HEK293 (cell line): ENCODE measurements around the gene ZFP2.

ENCODE experiments used
- CTCF ChIA-PET: fragments of 350-600 bp; formaldehyde crosslinking; extraction: SDS; loops from one replicate; lab custom pipeline; 2021; ENCODE audit warnings: antibody characterized with exemption; lab: Yijun Ruan, JAX
- POLR2A ChIA-PET: fragments of 300-600 bp; formaldehyde crosslinking; extraction: SDS; loops from one replicate; lab custom pipeline; 2020; ENCODE audit warnings: antibody characterized with exemption, inconsistent platforms; lab: Yijun Ruan, JAX
- H3K27ac ChIP-seq: fragments of 200-500 bp; sonication (Bioruptor generic); 2 replicates; pipeline ENCODE4 v1.5.1; 2014; ENCODE audit warnings: low read depth, low read length, control low read depth, inconsistent platforms; ENCODE audit errors: extremely low read depth
- H3K36me3 ChIP-seq, 2 experiments: fragments of 200-500 bp in 1 of 2; sonication (Bioruptor generic) in 1 of 2; 1 replicate in 1 of 2; 2 replicates in 1 of 2; pipeline ENCODE4 v1.5.1; 2014 to 2017; ENCODE audit warnings: inconsistent platforms in 2 of 2, low read length in 2 of 2; ENCODE audit not compliant: control insufficient read depth in 2 of 2, insufficient read depth in 1 of 2
- H3K4me1 ChIP-seq: fragments of 200-500 bp; sonication (Bioruptor generic); 2 replicates; pipeline ENCODE4 v1.5.1; 2014; ENCODE audit warnings: mild to moderate bottlenecking, low read length, inconsistent platforms; ENCODE audit not compliant: control insufficient read depth, insufficient read depth
- H3K4me3 ChIP-seq: 2 replicates; pipeline ENCODE4 v1.5.1; 2011; ENCODE audit warnings: low read depth, mild to moderate bottlenecking, control low read depth, low read length, moderate library complexity
- H3K9me3 ChIP-seq: fragments of 200-500 bp; sonication (Bioruptor generic); 2 replicates; pipeline ENCODE4 v1.5.1; 2014; ENCODE audit warnings: low read depth, low read length, inconsistent platforms; ENCODE audit not compliant: control insufficient read depth, insufficient read depth
- EGR2 ChIP-seq: fragments of 450-650 bp; formaldehyde crosslinking; IDR thresholded peaks from 2 replicates; pipeline ENCODE4 v1.5.1; 2016; ENCODE audit warnings: low read depth, missing biosample characterization, missing genetic modification characterization
- GFI1B ChIP-seq: fragments of 450-650 bp; formaldehyde crosslinking; IDR thresholded peaks from 2 replicates; pipeline ENCODE4 v1.5.1; 2016; ENCODE audit warnings: missing biosample characterization, missing genetic modification characterization
- KLF7 ChIP-seq: fragments of 450-650 bp; formaldehyde crosslinking; IDR thresholded peaks from 2 replicates; pipeline ENCODE4 v1.5.1; 2016; ENCODE audit warnings: missing biosample characterization, missing genetic modification characterization, borderline replicate concordance
- KLF9 ChIP-seq: fragments of 450-650 bp; formaldehyde crosslinking; IDR thresholded peaks from 2 replicates; pipeline ENCODE4 v1.5.1; 2016; ENCODE audit warnings: missing biosample characterization, missing genetic modification characterization, low read depth
- MYNN ChIP-seq: fragments of 450-650 bp; formaldehyde crosslinking; IDR thresholded peaks from 2 replicates; pipeline ENCODE4 v1.5.1; 2016; ENCODE audit warnings: missing biosample characterization, missing genetic modification characterization, borderline replicate concordance
- OSR2 ChIP-seq: fragments of 450-650 bp; formaldehyde crosslinking; IDR thresholded peaks from 2 replicates; pipeline ENCODE4 v1.5.1; 2016; ENCODE audit warnings: missing biosample characterization, missing genetic modification characterization
- SETDB1 ChIP-seq: IDR thresholded peaks from one replicate; pipeline ENCODE4 v1.6.1; 2017; ENCODE audit warnings: mild to moderate bottlenecking, low read length, moderate library complexity, mixed read lengths; ENCODE audit not compliant: insufficient read length
- TCF7L2 ChIP-seq: IDR thresholded peaks from 2 replicates; pipeline ENCODE4 v1.6.1; 2011; ENCODE audit warnings: low read depth, mild to moderate bottlenecking, inconsistent platforms, low read length, moderate library complexity, borderline replicate concordance
- TRIM28 ChIP-seq: IDR thresholded peaks from 2 replicates; pipeline ENCODE4 v1.6.1; 2011; ENCODE audit warnings: low read length, control low read depth, borderline replicate concordance
- YY2 ChIP-seq: fragments of 450-650 bp; formaldehyde crosslinking; IDR thresholded peaks from 2 replicates; pipeline ENCODE4 v1.5.1; 2016; ENCODE audit warnings: missing biosample characterization, missing genetic modification characterization
- ZBTB17 ChIP-seq: fragments of 450-650 bp; formaldehyde crosslinking; IDR thresholded peaks from 2 replicates; pipeline ENCODE4 v1.5.1; 2016; ENCODE audit warnings: missing biosample characterization, missing genetic modification characterization
- ZNF548 ChIP-seq: fragments of 450-650 bp; formaldehyde crosslinking; IDR thresholded peaks from 2 replicates; pipeline ENCODE4 v1.5.1; 2016; ENCODE audit warnings: missing biosample characterization, missing genetic modification characterization
- ZNF555 ChIP-seq: fragments of 450-650 bp; formaldehyde crosslinking; conservative IDR thresholded peaks from 2 replicates; pipeline ENCODE4 v1.5.1; 2017; ENCODE audit warnings: missing biosample characterization, mild to moderate bottlenecking, missing genetic modification characterization, inconsistent platforms
- ZNF596 ChIP-seq: fragments of 450-650 bp; IDR thresholded peaks from 2 replicates; pipeline ENCODE4 v1.5.0; 2018; ENCODE audit warnings: missing biosample characterization, mild to moderate bottlenecking, missing genetic modification characterization, moderate library complexity
- ZNF621 ChIP-seq: fragments of 450-650 bp; formaldehyde crosslinking; IDR thresholded peaks from 2 replicates; pipeline ENCODE4 v1.5.1; 2017; ENCODE audit warnings: missing biosample characterization, missing genetic modification characterization
- ZNF629 ChIP-seq: fragments of 450-650 bp; formaldehyde crosslinking; IDR thresholded peaks from 2 replicates; pipeline ENCODE4 v1.5.1; 2017; ENCODE audit warnings: missing biosample characterization, missing genetic modification characterization
- TF ChIP-seq, protein P1 (sequence below): fragments of 450-650 bp; formaldehyde crosslinking; IDR thresholded peaks from 2 replicates; pipeline ENCODE4 v1.5.0; 2017; ENCODE audit warnings: missing biosample characterization, missing genetic modification characterization, borderline replicate concordance
- TF ChIP-seq, protein P2 (sequence below): fragments of 450-650 bp; formaldehyde crosslinking; IDR thresholded peaks from 2 replicates; pipeline ENCODE4 v1.5.1; 2016; ENCODE audit warnings: missing biosample characterization, missing genetic modification characterization
- TF ChIP-seq, protein P3 (sequence below): fragments of 450-650 bp; formaldehyde crosslinking; IDR thresholded peaks from 2 replicates; pipeline ENCODE4 v1.5.1; 2016; ENCODE audit warnings: missing biosample characterization, missing genetic modification characterization
- TF ChIP-seq, protein P4 (sequence below): fragments of 450-650 bp; formaldehyde crosslinking; IDR thresholded peaks from 2 replicates; pipeline ENCODE4 v1.5.1; 2016; ENCODE audit warnings: missing biosample characterization, missing genetic modification characterization, low read depth

Gene ZFP2

DNA sequence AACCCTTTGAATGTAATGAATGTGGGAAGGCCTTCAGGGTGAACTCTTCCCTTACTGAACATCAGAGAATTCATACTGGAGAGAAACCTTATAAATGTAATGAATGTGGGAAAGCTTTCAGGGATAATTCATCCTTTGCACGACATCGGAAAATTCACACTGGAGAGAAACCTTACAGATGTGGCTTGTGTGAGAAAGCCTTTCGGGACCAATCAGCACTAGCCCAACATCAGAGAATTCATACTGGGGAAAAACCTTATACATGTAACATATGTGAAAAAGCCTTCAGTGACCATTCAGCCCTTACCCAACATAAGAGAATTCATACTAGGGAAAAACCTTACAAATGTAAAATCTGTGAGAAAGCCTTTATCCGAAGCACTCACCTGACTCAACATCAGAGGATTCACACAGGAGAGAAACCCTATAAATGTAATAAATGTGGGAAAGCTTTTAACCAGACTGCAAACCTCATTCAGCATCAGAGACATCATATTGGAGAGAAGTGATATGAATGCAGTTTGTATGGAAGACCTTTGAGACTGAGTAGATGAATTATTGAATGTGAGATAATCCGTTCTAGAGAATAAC is 69.8 kb downstream of the ZFP2 start (continued):
- TF ChIP-seq SETDB1 (peak; percentile 94), MYNN (no peak), TRIM28 (peak; percentile 91; the same call in 1 of the 2 replicates), ZNF548 (tag by site-specific recombination) (no peak), KLF7 (tag by site-specific recombination) (no peak), TCF7L2 (no peak), ZNF621 (no peak), OSR2 (tag by site-specific recombination) (no peak)
- TF ChIP-seq, protein P1, sequence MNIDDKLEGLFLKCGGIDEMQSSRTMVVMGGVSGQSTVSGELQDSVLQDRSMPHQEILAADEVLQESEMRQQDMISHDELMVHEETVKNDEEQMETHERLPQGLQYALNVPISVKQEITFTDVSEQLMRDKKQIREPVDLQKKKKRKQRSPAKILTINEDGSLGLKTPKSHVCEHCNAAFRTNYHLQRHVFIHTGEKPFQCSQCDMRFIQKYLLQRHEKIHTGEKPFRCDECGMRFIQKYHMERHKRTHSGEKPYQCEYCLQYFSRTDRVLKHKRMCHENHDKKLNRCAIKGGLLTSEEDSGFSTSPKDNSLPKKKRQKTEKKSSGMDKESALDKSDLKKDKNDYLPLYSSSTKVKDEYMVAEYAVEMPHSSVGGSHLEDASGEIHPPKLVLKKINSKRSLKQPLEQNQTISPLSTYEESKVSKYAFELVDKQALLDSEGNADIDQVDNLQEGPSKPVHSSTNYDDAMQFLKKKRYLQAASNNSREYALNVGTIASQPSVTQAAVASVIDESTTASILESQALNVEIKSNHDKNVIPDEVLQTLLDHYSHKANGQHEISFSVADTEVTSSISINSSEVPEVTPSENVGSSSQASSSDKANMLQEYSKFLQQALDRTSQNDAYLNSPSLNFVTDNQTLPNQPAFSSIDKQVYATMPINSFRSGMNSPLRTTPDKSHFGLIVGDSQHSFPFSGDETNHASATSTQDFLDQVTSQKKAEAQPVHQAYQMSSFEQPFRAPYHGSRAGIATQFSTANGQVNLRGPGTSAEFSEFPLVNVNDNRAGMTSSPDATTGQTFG (tag by site-specific recombination) = no peak
- TF ChIP-seq, all 188 proteins: peak for 3

DNA sequence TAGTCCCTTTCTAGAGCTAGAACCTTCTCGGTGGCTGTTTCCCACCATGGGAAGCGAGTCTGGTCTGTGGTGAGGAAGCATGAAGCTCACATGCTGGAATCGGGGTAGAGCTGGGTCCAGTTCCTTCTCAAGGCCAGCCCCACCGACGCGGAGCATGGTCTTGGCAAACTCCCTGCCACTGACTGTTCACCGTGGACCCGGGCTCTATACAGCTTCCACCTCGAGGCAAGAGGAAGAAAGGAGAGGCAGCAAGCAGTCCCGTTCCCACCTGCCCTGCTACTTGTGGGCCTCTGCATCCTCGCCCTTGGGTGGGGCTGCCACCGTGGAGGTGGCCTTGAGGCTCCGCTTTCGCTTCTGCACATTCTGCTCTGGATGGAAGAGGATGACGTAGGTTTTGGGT is 85.7 kb downstream of the ZFP2 start:
- Histone ChIP-seq H3K4me3 (no peak overlapping the region), H3K36me3 (no peaks in the 10 kb centered on the region), H3K27ac (no peak overlapping the region), H3K4me1 (no peaks in the 10 kb centered on the region), H3K9me3 (no peaks in the 10 kb centered on the region)
- ChIA-PET POLR2A (no interaction called here), CTCF (no interaction called here)
- TF ChIP-seq GFI1B (tag by site-specific recombination) (no peak), EGR2 (tag by site-specific recombination) (no peak), MYNN (no peak), YY2 (tag by site-specific recombination) (no peak), ZNF555 (tag by site-specific recombination) (no peak), KLF9 (tag by site-specific recombination) (no peak), ZBTB17 (tag by site-specific recombination) (no peak), TCF7L2 (no peak), ZNF596 (tag by site-specific recombination) (no peak), ZNF629 (tag by site-specific recombination) (no peak)
- TF ChIP-seq, protein P2, sequence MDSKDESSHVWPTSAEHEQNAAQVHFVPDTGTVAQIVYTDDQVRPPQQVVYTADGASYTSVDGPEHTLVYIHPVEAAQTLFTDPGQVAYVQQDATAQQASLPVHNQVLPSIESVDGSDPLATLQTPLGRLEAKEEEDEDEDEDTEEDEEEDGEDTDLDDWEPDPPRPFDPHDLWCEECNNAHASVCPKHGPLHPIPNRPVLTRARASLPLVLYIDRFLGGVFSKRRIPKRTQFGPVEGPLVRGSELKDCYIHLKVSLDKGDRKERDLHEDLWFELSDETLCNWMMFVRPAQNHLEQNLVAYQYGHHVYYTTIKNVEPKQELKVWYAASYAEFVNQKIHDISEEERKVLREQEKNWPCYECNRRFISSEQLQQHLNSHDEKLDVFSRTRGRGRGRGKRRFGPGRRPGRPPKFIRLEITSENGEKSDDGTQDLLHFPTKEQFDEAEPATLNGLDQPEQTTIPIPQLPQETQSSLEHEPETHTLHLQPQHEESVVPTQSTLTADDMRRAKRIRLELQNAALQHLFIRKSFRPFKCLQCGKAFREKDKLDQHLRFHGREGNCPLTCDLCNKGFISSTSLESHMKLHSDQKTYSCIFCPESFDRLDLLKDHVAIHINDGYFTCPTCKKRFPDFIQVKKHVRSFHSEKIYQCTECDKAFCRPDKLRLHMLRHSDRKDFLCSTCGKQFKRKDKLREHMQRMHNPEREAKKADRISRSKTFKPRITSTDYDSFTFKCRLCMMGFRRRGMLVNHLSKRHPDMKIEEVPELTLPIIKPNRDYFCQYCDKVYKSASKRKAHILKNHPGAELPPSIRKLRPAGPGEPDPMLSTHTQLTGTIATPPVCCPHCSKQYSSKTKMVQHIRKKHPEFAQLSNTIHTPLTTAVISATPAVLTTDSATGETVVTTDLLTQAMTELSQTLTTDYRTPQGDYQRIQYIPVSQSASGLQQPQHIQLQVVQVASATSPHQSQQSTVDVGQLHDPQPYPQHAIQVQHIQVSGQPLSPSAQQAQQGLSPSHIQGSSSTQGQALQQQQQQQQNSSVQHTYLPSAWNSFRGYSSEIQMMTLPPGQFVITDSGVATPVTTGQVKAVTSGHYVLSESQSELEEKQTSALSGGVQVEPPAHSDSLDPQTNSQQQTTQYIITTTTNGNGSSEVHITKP (tag by site-specific recombination) = no peak
- TF ChIP-seq, protein P3, sequence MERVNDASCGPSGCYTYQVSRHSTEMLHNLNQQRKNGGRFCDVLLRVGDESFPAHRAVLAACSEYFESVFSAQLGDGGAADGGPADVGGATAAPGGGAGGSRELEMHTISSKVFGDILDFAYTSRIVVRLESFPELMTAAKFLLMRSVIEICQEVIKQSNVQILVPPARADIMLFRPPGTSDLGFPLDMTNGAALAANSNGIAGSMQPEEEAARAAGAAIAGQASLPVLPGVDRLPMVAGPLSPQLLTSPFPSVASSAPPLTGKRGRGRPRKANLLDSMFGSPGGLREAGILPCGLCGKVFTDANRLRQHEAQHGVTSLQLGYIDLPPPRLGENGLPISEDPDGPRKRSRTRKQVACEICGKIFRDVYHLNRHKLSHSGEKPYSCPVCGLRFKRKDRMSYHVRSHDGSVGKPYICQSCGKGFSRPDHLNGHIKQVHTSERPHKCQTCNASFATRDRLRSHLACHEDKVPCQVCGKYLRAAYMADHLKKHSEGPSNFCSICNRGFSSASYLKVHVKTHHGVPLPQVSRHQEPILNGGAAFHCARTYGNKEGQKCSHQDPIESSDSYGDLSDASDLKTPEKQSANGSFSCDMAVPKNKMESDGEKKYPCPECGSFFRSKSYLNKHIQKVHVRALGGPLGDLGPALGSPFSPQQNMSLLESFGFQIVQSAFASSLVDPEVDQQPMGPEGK (tag by site-specific recombination) = no peak
- TF ChIP-seq, protein P4, sequence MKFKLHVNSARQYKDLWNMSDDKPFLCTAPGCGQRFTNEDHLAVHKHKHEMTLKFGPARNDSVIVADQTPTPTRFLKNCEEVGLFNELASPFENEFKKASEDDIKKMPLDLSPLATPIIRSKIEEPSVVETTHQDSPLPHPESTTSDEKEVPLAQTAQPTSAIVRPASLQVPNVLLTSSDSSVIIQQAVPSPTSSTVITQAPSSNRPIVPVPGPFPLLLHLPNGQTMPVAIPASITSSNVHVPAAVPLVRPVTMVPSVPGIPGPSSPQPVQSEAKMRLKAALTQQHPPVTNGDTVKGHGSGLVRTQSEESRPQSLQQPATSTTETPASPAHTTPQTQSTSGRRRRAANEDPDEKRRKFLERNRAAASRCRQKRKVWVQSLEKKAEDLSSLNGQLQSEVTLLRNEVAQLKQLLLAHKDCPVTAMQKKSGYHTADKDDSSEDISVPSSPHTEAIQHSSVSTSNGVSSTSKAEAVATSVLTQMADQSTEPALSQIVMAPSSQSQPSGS = no peak
